ENCODE results near the gene LPIN1. TPM values are rescaled to one million over a fixed set of nuclear protein-coding genes. Genes with fewer than 3 reads are reported as not detected.

Gene LPIN1
- total and polyA plus RNA-seq, 12 donors = 18.9 to 61.0 (median 34.4) TPM

DNA sequence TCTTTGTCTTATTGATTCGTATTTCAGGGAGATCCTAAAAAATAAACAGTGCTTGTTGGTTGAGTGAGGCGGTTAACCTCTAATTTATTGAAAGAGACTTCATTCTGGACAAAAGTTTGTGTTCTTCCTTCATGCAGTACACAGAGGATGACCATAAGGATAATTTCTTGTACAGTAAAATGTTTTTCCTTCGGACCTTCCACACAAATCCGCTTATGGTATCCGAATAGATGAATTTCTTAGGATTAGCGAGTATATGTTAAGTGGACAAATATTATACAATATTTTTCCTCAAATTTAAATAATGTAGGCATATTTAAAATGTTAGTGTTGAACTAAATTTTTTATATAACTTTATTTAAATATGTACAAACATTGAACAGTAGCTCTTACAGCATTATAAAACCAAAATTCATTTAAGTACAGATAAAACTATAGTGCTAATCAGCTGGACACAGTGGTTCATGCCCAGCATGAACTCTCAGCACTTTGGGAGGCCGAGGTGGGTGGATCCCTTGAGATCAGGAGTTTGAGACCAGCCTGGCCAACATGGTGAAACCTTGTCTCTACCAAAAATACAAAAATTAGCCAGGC lies 84.4 kb downstream of the LPIN1 start:
- intact Hi-C loops (cut with DNase I) = loop anchor here in 8 of 10 donors (5.0 to 10.0 kb wide), 5 partner anchors 884 to 1176 kb away; partner anchors contain the start of gene TRIB2 (in 6 of the 8)
- Histone ChIP-seq H3K4me3 (peak overlapping the region in 7 of 10 donors; percentile 25 to 45 (median 29)), H3K27me3 (no peaks in the 10 kb centered on the region), H3K9me3 (peaks cover 0 to 11% (median 0%) of the 10 kb centered on the region in 11 donors), H3K4me1 (peaks cover 8 to 40% (median 25%) of the 10 kb centered on the region in 9 donors), H3K27ac (peak overlapping the region in 9 of 10 donors; percentile 46 to 90 (median 76)), H3K36me3 (peaks cover 0 to 17% (median 8%) of the 10 kb centered on the region in 9 donors)
- no peak for ATAC-seq
- no peak for DNase-seq
- WGBS, 2 donors = 62 to 68% methylated on average over 7 of the region's 7 CpGs
- TF ChIP-seq, protein P1, sequence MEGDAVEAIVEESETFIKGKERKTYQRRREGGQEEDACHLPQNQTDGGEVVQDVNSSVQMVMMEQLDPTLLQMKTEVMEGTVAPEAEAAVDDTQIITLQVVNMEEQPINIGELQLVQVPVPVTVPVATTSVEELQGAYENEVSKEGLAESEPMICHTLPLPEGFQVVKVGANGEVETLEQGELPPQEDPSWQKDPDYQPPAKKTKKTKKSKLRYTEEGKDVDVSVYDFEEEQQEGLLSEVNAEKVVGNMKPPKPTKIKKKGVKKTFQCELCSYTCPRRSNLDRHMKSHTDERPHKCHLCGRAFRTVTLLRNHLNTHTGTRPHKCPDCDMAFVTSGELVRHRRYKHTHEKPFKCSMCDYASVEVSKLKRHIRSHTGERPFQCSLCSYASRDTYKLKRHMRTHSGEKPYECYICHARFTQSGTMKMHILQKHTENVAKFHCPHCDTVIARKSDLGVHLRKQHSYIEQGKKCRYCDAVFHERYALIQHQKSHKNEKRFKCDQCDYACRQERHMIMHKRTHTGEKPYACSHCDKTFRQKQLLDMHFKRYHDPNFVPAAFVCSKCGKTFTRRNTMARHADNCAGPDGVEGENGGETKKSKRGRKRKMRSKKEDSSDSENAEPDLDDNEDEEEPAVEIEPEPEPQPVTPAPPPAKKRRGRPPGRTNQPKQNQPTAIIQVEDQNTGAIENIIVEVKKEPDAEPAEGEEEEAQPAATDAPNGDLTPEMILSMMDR (IDR thresholded peaks at IDR 0.05) = no peak

DNA sequence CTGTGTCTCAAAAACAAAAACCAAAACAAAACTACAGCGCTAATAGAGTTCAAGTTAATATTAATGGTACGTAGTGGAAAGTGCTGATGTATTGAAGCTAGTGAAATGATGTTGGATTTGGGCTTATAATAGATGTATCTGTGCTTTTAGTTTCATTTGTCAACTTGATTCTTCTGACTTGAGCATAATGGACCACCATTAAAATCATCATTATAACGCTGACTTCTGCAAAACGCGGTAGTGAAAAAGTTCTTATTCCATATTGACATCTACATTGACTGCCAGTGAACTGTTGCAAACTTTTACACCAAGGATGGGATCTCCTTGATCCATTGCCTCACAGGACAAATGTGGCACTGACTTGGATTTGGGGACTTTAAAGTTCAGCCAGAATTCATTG lies 85.0 kb downstream of the LPIN1 start:
- WGBS, 2 donors = 93 to 96% methylated on average over 5 of the region's 5 CpGs
- DNase-seq (no peak), ATAC-seq (no peak)
- intact Hi-C loops (cut with DNase I) = loop anchor here in 8 of 10 donors (5.0 to 10.0 kb wide), 5 partner anchors 883 to 1176 kb away; partner anchors contain the start of gene TRIB2 (in 6 of the 8)
- no peak overlapping the region for H3K4me3 ChIP-seq
- peaks cover 0 to 11% (median 0%) of the 10 kb centered on the region in 11 donors for H3K9me3 ChIP-seq
- H3K27ac ChIP-seq = peak overlapping the region in 3 of 10 donors; percentile 70 to 78 (median 74)
- H3K36me3 ChIP-seq = peaks cover 0 to 15% (median 5%) of the 10 kb centered on the region in 9 donors
- H3K4me1 ChIP-seq = peaks cover 8 to 40% (median 25%) of the 10 kb centered on the region in 9 donors
- TF ChIP-seq, protein P1 (IDR thresholded peaks at IDR 0.05) = no peak
- H3K27me3 ChIP-seq = no peaks in the 10 kb centered on the region

DNA sequence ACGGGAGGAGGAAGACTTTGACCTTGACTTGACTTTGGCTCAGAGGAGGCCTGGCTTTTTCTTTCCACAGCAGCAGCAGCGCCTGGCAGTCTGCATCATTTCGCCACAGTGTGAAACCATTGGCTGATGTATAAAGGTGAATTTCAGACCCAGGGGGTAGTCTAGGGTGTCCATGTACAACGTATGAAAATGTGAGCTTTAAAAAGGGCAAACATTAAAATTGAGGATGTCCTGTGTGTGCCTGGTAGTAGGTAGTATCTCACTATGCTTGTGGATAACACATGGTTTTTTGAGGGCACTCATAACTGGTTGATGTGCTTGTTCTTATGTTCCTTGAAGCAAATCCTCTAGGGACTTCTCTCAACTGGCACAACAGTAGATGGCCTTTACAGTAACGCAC lies 86.1 kb downstream of the LPIN1 start:
- intact Hi-C loops (cut with DNase I) = loop anchor here in 8 of 10 donors (5.0 to 10.0 kb wide), 5 partner anchors 882 to 1175 kb away; partner anchors contain the start of gene TRIB2 (in 6 of the 8)
- peaks cover 0 to 4% (median 0%) of the 10 kb centered on the region in 9 donors for H3K36me3 ChIP-seq

DNA sequence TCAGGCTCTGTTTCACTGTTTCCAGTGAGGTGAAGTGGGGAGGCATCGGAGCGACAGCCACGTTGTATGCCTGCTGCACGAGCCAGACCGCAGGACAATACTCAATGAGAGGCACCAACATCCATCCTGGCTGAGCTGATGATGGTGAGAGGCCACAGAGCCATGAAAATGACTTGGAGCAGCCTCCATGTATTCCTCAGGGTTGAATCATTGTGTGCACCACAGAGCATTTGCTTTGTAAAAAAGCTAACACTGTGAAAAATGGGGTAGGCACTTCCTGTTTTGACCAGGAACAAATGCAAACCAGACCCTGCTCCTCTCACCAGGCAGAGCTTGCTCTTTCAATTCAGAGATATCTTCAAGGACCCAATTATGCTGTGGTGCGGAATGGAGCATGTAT lies 87.2 kb downstream of the LPIN1 start:
- H3K4me1 ChIP-seq = peaks cover 8 to 39% (median 25%) of the 10 kb centered on the region in 9 donors
- no peak overlapping the region for H3K27ac ChIP-seq
- no peak for ATAC-seq
- TF ChIP-seq, protein P1 (IDR thresholded peaks at IDR 0.05) = no peak
- no peak for DNase-seq
- H3K4me3 ChIP-seq = no peak overlapping the region
- H3K36me3 ChIP-seq = no peaks in the 10 kb centered on the region
- peaks cover 0 to 10% (median 0%) of the 10 kb centered on the region in 7 donors for H3K27me3 ChIP-seq
- H3K9me3 ChIP-seq = peaks cover 0 to 11% (median 0%) of the 10 kb centered on the region in 11 donors
- WGBS, 2 donors = 95 to 96% methylated on average over 6 of the region's 6 CpGs
- intact Hi-C loops (cut with DNase I) = loop anchor here in 8 of 10 donors (5.0 to 10.0 kb wide), 5 partner anchors 881 to 1174 kb away; partner anchors contain the start of gene TRIB2 (in 6 of the 8)

More for the DNA sequence above, 86.1 kb downstream of the LPIN1 start:
- H3K27ac ChIP-seq = no peak overlapping the region
- H3K4me1 ChIP-seq = peaks cover 8 to 40% (median 25%) of the 10 kb centered on the region in 9 donors
- ATAC-seq = no peak
- no peaks in the 10 kb centered on the region for H3K27me3 ChIP-seq
- WGBS, 2 donors = 85 to 88% methylated on average over 5 of the region's 5 CpGs
- H3K4me3 ChIP-seq = no peak overlapping the region
- peaks cover 0 to 11% (median 0%) of the 10 kb centered on the region in 11 donors for H3K9me3 ChIP-seq
- TF ChIP-seq, protein P1 (IDR thresholded peaks at IDR 0.05) = no peak
- DNase-seq = no peak

All from heart right ventricle (tissue), 16 donors.